SK-N-SH (cell line): ENCODE data around the gene NECTIN1. TPM values are rescaled to one million over a fixed set of nuclear protein-coding genes. Genes with fewer than 3 reads are reported as not detected.
A peak's percentile ranks its signal among the peaks of the same experiment; 100 is the strongest.

Experiments
- CTCF ChIA-PET: fragments of 300-600, 350-600 bp; formaldehyde crosslinking; extraction: SDS; loops from one replicate; lab custom pipeline; 2021; lab: Yijun Ruan, JAX
- POLR2A ChIA-PET: fragments of 350-600 bp; sonication (Branson Sonifier 250); formaldehyde crosslinking; extraction: SDS; loops from one replicate; lab custom pipeline; 2020; ENCODE audit warnings: antibody characterized with exemption, inconsistent platforms; lab: Yijun Ruan, JAX
- DNase-seq: peaks from one replicate; pipeline ENCODE4 v3.0.0; 2012
- H2AFZ ChIP-seq: fragments of 200-600 bp; sonication (generic); 2 replicates; pipeline ENCODE4 v1.8.1; 2016; ENCODE audit warnings: antibody characterized with exemption, mild to moderate bottlenecking, low read depth
- H3F3A ChIP-seq: fragments of 200-600 bp; sonication (generic); replicated peaks from 2 replicates; pipeline ENCODE3; 2016; ENCODE audit warnings: antibody characterized with exemption, mild to moderate bottlenecking; ENCODE audit not compliant: insufficient read depth
- H3K27ac ChIP-seq, 2 experiments: fragments of 200-500 bp in 1 of 2; fragments of 200-600 bp in 1 of 2; sonication (Bioruptor generic) in 1 of 2; sonication (generic), shearing (Covaris generic) in 1 of 2; 2 replicates each; pipeline versions ENCODE4 v1.5.1 to v1.6.1; 2014 to 2016; ENCODE audit warnings: low read depth in 2 of 2, inconsistent platforms in 1 of 2, low read length in 1 of 2, mild to moderate bottlenecking in 1 of 2, mixed read lengths in 1 of 2
- H3K27me3 ChIP-seq: fragments of 200-600 bp; sonication (generic), shearing (Covaris generic); 2 replicates; pipeline ENCODE4 v1.6.1; 2016; ENCODE audit warnings: mixed run types; ENCODE audit not compliant: insufficient read depth
- H3K36me3 ChIP-seq, 2 experiments: fragments of 200-500 bp in 1 of 2; fragments of 200-600 bp in 1 of 2; sonication (Bioruptor generic) in 1 of 2; sonication (generic) in 1 of 2; replicated peaks in 1 of 2; 2 replicates each; pipeline versions ENCODE3 to v1.5.1; 2014 to 2016; ENCODE audit warnings: low read length in 1 of 2, mild to moderate bottlenecking in 1 of 2; ENCODE audit not compliant: insufficient read depth in 2 of 2, control insufficient read depth in 1 of 2
- H3K4me1 ChIP-seq, 2 experiments: fragments of 200-500 bp in 1 of 2; fragments of 200-600 bp in 1 of 2; sonication (Bioruptor generic) in 1 of 2; sonication (generic), shearing (Covaris generic) in 1 of 2; 2 replicates each; pipeline versions ENCODE4 v1.5.1 to v1.6.1; 2014 to 2016; ENCODE audit warnings: low read depth in 1 of 2, low read length in 1 of 2, mixed run types in 1 of 2; ENCODE audit not compliant: insufficient read depth in 2 of 2, control insufficient read depth in 1 of 2
- H3K4me2 ChIP-seq: fragments of 200-600 bp; sonication (generic), shearing (Covaris generic); 2 replicates; pipeline ENCODE4 v1.6.1; 2017; ENCODE audit warnings: mixed run types
- H3K4me3 ChIP-seq, 2 experiments: fragments of 200-500 bp in 1 of 2; fragments of 200-600 bp in 1 of 2; sonication (Bioruptor generic) in 1 of 2; sonication (generic), shearing (Covaris generic) in 1 of 2; 2 replicates each; pipeline versions ENCODE4 v1.5.1 to v1.8.1; 2014 to 2016; ENCODE audit warnings: low read depth in 2 of 2, inconsistent platforms in 1 of 2, low read length in 1 of 2, mild to moderate bottlenecking in 1 of 2, mixed read lengths in 1 of 2, moderate library complexity in 1 of 2
- H3K79me2 ChIP-seq: fragments of 200-600 bp; sonication (generic); 2 replicates; pipeline ENCODE4 v1.8.1; 2017; ENCODE audit warnings: mild to moderate bottlenecking; ENCODE audit not compliant: insufficient read depth
- H3K9ac ChIP-seq: fragments of 200-600 bp; sonication (generic); 2 replicates; pipeline ENCODE4 v1.6.1; 2017; ENCODE audit warnings: mixed run types
- H3K9me2 ChIP-seq: fragments of 200-600 bp; sonication (generic); 2 replicates; pipeline ENCODE4 v1.6.1; 2017; ENCODE audit warnings: mixed run types
- H3K9me3 ChIP-seq: fragments of 200-600 bp; sonication (generic); 2 replicates; pipeline ENCODE4 v1.6.1; 2017; ENCODE audit warnings: mixed run types, mild to moderate bottlenecking, moderate library complexity
- H4K20me1 ChIP-seq: fragments of 200-600 bp; sonication (generic); 2 replicates; pipeline ENCODE4 v1.6.1; 2017; ENCODE audit warnings: mild to moderate bottlenecking, mixed run types; ENCODE audit not compliant: insufficient read depth
- CHD2 ChIP-seq: fragments of 150-350 bp; IDR thresholded peaks from 2 replicates; pipeline ENCODE4 v1.6.1; 2018; ENCODE audit warnings: low read length; ENCODE audit not compliant: partially characterized antibody
- ELF1 ChIP-seq: IDR thresholded peaks from 2 replicates; pipeline ENCODE4 v1.4.0; 2012
- EZH2phosphoT487 ChIP-seq: fragments of 200-600 bp; sonication (generic); IDR thresholded peaks from 2 replicates; pipeline ENCODE4 v1.6.1; 2017; ENCODE audit warnings: low read depth, mixed run types, mild to moderate bottlenecking, antibody characterized with exemption, moderate library complexity, borderline replicate concordance
- FOSL2 ChIP-seq: IDR thresholded peaks from 2 replicates; pipeline ENCODE4 v1.4.0; 2012; ENCODE audit warnings: low read depth, mild to moderate bottlenecking, moderate library complexity, borderline replicate concordance
- FOXJ3 ChIP-seq: sonication (generic); formaldehyde crosslinking; IDR thresholded peaks from 2 replicates; pipeline ENCODE4 v1.5.1; 2020; ENCODE audit warnings: mild to moderate bottlenecking, missing genetic modification reagents
- GABPA ChIP-seq: IDR thresholded peaks from 2 replicates; pipeline ENCODE4 v1.4.0; 2012; ENCODE audit warnings: low read depth, mild to moderate bottlenecking
- NRF1 ChIP-seq: IDR thresholded peaks from 2 replicates; pipeline ENCODE4 v1.6.1; 2012; ENCODE audit warnings: low read depth, mild to moderate bottlenecking, low read length
- RAD21 ChIP-seq: IDR thresholded peaks from 2 replicates; pipeline ENCODE4 v1.6.1; 2012; ENCODE audit warnings: mild to moderate bottlenecking, low read length
- RFX5 ChIP-seq: IDR thresholded peaks from 2 replicates; pipeline ENCODE4 v1.6.1; 2012; ENCODE audit warnings: mild to moderate bottlenecking, improper control_type of control experiment, low read length
- TCF12 ChIP-seq: IDR thresholded peaks from 2 replicates; pipeline ENCODE4 v1.4.0; 2012
- YY1 ChIP-seq: IDR thresholded peaks from 2 replicates; pipeline ENCODE4 v1.4.0; 2012; ENCODE audit warnings: low read depth, mild to moderate bottlenecking
- WGBS: methylation state at CpG from one replicate; pipeline ENCODE4 v1.1.6; 2017; ENCODE audit warnings: low lambda C conversion rate; 5-methylcytosine and 5-hydroxymethylcytosine counted together
- polyA plus RNA-seq, 3 experiments: library from polyadenylated mRNA; depleted of rRNA; stranded (reverse); fragments of >200 nt; gene quantifications; 2 replicates each; pipeline ENCODE4 v1.2.3, GENCODE V29; 2012
- TF ChIP-seq, protein P1 (sequence below): fragments of 150-350 bp; IDR thresholded peaks from 2 replicates; pipeline ENCODE4 v1.6.1; 2016; ENCODE audit warnings: mild to moderate bottlenecking, low read depth, low read length
- TF ChIP-seq, protein P2 (sequence below): fragments of 200-600 bp; sonication (generic); IDR thresholded peaks from 2 replicates; pipeline ENCODE4 v1.6.1; 2017; ENCODE audit warnings: antibody characterized with exemption, mild to moderate bottlenecking, moderate library complexity

Gene NECTIN1
- polyA plus RNA-seq, 1 of the 3 experiments (the other 2 are of a cell fraction): 9.1 TPM

DNA sequence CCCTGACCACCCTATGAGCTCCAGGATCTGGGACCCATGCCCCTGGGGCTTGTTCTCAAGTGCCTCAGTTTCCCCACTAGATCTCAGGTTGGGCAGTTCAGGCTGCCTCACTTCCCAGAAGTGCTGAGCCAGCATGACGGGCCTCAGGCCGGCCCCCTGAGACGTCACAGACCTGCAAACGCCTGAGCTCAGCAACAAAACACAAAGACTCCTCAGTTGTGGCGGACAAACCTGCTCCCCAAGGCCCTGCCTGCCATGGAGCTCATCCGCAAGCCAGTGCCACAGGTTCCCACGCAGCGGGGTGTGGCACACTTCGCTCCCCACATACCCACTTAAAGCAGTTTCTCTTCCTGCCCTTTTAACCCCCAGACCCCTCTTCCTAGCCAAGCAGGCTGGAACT is 45.2 kb downstream of the NECTIN1 start:
- Histone ChIP-seq H3K4me2 (peak overlapping the region; percentile 71), H2AFZ (peak overlapping the region; percentile 96), H3K9me3 (no peaks in the 10 kb centered on the region), H3F3A (no peaks in the 10 kb centered on the region), H3K27ac (peak overlapping the region; percentile 45 to 97), H3K36me3 (no peaks in the 10 kb centered on the region), H3K27me3 (no peaks in the 10 kb centered on the region), H4K20me1 (no peaks in the 10 kb centered on the region), H3K79me2 (no peaks in the 10 kb centered on the region; the same call in 1 of the 2 replicates), H3K9me2 (no peaks in the 10 kb centered on the region), H3K4me3 (no peak overlapping the region)
- CTCF ChIA-PET: interaction anchor here (0.6 to 2.4 kb wide), 5 partner anchors 9 to 224 kb away, joined by 3 to 13 read pairs (median 4); no protein-coding TSS in a partner anchor
- POLR2A ChIA-PET: no interaction called here
- DNase-seq: no peak
- TF ChIP-seq YY1: no peak
- no peak for TF ChIP-seq CHD2
- no peak for TF ChIP-seq EZH2phosphoT487
- no peak for TF ChIP-seq ELF1
- TF ChIP-seq NRF1: no peak
- no peak for TF ChIP-seq FOXJ3 (CRISPR knock-in tag)
- TF ChIP-seq TCF12: no peak
- no peak for TF ChIP-seq RFX5
- TF ChIP-seq RAD21: no peak
- TF ChIP-seq, protein P1, sequence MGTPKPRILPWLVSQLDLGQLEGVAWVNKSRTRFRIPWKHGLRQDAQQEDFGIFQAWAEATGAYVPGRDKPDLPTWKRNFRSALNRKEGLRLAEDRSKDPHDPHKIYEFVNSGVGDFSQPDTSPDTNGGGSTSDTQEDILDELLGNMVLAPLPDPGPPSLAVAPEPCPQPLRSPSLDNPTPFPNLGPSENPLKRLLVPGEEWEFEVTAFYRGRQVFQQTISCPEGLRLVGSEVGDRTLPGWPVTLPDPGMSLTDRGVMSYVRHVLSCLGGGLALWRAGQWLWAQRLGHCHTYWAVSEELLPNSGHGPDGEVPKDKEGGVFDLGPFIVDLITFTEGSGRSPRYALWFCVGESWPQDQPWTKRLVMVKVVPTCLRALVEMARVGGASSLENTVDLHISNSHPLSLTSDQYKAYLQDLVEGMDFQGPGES: no peak
- no peak for TF ChIP-seq FOSL2
- TF ChIP-seq, all 33 proteins: peak for 0
- peaks cover 15 to 92% of the 10 kb centered on the region in 2 experiments for H3K4me1 ChIP-seq
- 88% methylated on average over 5 of the region's 9 CpGs for WGBS
- peak overlapping the region; percentile 21; the same call in 1 of the 2 replicates for H3K9ac ChIP-seq

- Histone ChIP-seq H3K79me2 (no peaks in the 10 kb centered on the region; the same call in 1 of the 2 replicates), H3K9ac (no peak overlapping the region), H3K9me2 (no peaks in the 10 kb centered on the region), H2AFZ (no peak overlapping the region), H3K4me2 (no peak overlapping the region), H3K27me3 (no peaks in the 10 kb centered on the region), H3K36me3 (peaks cover 0 to 3% of the 10 kb centered on the region in 2 experiments), H3K27ac (peak overlapping the region in 1 of 2 experiments; percentile 60; a peak in 1 of 4 replicates), H3K4me3 (no peak overlapping the region), H3K4me1 (peaks cover 22 to 68% of the 10 kb centered on the region in 2 experiments), H4K20me1 (no peaks in the 10 kb centered on the region), H3K9me3 (no peaks in the 10 kb centered on the region), H3F3A (no peaks in the 10 kb centered on the region)
- CTCF ChIA-PET: interaction anchor here (1.0 to 2.3 kb wide), 4 partner anchors 10 to 427 kb away, joined by 4 to 12 read pairs (median 8); partner anchors contain the start of gene NECTIN1
- DNase-seq: no peak
- POLR2A ChIA-PET: no interaction called here
- TF ChIP-seq GABPA (no peak), RAD21 (0 out of 2 replicates have a peak, but pooled peaks have one; percentile 6)
- TF ChIP-seq, protein P2, sequence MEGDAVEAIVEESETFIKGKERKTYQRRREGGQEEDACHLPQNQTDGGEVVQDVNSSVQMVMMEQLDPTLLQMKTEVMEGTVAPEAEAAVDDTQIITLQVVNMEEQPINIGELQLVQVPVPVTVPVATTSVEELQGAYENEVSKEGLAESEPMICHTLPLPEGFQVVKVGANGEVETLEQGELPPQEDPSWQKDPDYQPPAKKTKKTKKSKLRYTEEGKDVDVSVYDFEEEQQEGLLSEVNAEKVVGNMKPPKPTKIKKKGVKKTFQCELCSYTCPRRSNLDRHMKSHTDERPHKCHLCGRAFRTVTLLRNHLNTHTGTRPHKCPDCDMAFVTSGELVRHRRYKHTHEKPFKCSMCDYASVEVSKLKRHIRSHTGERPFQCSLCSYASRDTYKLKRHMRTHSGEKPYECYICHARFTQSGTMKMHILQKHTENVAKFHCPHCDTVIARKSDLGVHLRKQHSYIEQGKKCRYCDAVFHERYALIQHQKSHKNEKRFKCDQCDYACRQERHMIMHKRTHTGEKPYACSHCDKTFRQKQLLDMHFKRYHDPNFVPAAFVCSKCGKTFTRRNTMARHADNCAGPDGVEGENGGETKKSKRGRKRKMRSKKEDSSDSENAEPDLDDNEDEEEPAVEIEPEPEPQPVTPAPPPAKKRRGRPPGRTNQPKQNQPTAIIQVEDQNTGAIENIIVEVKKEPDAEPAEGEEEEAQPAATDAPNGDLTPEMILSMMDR: 0 out of 2 replicates have a peak, but pooled peaks have one; percentile 17
- TF ChIP-seq, protein P1: no peak
- 60% methylated on average over 6 of the region's 8 CpGs for WGBS
These were observed 47.6 kb downstream of the NECTIN1 start for GRCh38 chr11:119681361-119681910.
